HG02884 (cell line): Measurements from ENCODE around the gene PGS1.

Experiments used
- ATAC-seq: cut with Tn5 transposase; IDR thresholded peaks from one replicate; pipeline ENCODE4 v1.9.1; 2021; ENCODE audit warnings: mild to moderate bottlenecking, moderate library complexity; ENCODE audit not compliant: unreplicated experiment

The PGS1 gene

DNA sequence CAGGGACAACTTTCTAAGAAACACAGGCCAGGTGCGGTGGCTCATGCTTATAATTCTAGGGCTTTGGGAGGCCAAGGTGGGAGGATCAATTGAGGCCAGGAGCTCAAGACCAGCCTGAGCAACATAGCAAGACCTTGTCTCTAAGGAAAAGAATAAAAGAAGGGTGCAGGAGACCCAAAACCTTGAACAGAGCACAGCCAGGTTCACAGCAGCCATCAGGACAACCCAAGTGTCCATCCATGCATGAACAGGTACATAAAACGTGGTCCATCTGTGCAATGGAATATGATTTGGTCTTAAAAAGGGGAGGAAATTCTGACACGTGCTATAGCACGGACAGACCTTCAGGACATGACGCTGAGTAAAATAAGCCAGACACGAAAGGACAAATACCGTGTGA is 91.0 kb downstream of the PGS1 start:
- ATAC-seq: no peak

- ATAC-seq: no peak
Observed at GRCh38 chr17:78471635-78472034, 93.2 kb downstream of the PGS1 start.

- no peak for ATAC-seq
Observed at GRCh38 chr17:78472035-78472905, 93.8 kb downstream of the PGS1 start.

GRCh38 chr17:78473951-78474613 is 95.6 kb downstream of the PGS1 start:
- no peak for ATAC-seq
